ENCODE data around the gene SKAP1. TPM values are rescaled to one million over a fixed set of nuclear protein-coding genes. Genes with fewer than 3 reads are reported as not detected.
A peak's percentile ranks its signal among the peaks of the same experiment; 100 is the strongest.
"Not testable (repeated sequence)": the region's sequence is repeated elsewhere in the genome, so short reads cannot be mapped to it uniquely, and the experiment has no call there.

SKAP1 gene
- total RNA-seq, 1 experiment from 2014 or later: 4.7 TPM

DNA sequence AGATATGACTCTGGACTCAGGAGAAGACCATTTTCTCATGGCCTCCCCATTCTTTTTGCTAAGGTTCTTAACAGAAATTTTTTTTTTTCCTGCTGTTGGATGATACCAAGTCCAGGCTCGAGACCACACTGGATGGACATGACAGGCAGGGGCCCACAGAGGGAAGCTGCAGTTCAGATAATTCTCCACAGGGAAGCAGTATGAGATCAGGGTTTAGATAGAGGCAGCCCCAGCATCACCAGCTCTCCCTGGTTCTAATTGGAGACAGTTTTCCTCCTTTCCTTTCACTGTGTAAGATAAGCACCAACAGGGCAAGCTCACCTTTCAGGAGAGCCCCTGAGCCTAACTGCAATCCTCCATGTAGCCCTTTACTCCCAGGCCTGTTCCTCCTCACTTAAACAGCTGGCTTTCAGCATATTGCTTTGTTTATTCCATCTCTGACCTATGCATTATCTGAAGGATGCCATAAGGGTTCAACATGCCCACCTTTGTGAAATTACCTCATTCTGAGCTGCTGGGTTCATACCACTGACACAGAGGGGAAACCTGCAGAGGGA is 214.4 kb downstream of the SKAP1 start:
- DNase-seq (ENCODE audit: low spot score): peak; percentile 76

DNA sequence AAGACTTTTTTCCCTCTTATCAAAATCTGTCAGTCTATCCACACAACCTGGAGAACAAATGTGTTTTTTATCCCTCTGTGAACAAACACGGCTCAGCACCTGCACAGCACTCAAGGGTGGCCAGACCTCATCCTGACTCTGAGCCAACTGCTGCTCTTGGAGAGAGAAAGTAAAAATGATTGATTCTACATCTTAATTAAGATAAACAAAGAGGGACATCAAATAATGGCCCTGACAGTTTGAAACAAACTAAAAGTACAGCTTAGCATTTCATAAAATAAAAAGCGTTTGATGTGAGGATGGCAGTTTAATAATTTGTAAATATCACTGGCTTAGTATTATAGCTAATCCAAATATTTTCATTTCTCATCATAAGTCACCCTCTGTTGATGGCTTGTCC is 216.2 kb downstream of the SKAP1 start:
- DNase-seq (ENCODE audit: low spot score): no peak

DNA sequence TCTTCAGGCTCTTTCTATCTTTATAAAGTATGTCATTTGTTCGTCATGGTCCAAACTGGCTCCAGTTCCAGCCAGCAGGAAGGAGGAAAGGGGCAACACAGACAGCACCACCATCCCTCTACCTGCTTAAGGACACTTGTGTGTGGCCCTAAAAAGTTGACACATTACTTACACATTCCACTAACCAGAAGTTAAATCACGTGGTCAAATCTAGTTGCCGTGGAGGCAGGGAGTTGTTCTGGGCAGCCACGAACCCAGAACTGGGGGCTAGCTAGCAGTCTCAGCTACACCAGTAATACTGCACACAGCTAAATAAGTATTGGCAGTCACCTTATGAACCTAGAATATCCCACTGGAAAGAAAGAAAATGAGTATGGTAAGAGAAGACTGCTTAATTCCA is 218.2 kb downstream of the SKAP1 start:
- DNase-seq (ENCODE audit: low spot score): no peak

DNA sequence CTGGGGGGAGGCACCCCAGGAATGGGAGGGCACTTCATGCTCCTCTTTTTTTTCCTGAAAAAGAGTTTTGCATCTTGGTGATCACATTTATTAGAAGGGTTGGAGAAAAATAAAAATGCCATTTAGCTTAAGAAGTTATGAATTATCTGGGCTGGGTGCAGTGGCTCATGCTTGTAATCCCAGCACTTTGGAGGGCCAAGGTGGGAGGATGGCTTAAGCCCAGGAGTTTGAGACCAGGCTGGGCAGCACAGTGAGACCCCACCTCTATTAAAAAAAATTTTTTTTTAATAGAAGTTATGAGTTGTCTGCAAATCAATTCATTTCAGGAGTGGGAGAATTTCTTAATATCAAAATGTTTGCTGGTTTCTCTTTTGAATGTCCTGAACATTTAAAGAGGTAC is 219.0 kb downstream of the SKAP1 start:
- DNase-seq (ENCODE audit: low spot score): no peak

DNA sequence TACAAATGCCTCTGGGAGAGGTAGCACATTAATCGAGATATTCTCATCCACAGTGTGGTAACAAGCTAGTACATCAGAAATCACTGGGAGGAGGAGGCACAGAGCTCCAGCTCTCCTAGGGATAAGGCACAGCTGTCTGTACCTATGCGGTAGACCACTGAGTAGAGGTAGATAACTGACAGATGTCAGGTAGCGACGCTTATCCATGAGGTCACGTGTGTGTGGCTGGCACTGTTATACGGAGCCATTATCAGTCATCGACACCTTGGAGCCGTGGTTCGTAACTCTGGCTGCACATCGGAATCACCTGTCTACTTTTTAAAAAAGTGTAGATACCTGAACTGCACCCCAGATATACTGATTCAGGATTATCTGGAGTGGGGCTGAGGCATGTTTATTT is 220.0 kb downstream of the SKAP1 start:
- DNase-seq (ENCODE audit: low spot score): no peak

DNA sequence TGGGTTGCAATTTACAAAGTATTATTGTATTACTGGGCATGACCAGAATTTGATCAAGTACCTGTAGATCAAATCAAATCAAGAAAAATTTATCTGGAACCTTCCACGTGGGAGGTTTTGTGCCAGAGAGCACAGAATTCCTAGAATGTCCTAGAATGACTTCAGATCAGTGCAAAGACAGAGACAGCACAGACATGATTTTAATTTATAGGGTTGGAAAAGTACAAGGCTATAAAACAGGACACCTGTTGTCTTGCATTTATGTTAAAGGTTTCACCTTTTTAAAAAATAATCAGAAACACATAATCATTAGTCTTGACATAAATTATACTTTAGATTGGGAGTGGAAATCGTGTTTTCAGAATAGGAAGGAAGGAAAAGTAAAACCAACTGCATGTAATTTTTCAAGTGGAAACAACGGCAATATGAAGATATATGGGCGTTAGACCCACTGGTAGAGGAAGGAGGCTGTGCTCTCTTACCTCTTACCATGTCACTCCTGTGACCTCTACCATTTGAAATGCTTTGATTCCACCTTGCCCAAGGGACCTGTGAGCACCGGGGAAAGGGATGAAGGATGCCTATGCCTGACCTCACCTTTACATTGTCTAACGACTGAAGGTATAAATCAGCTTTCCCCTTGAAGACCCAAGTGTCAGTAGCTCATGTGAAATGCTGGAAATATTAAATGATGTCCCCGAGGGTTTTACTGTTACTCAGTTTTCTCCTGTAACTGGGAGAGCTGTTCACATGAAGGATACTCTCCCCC is 222.1 kb downstream of the SKAP1 start:
- DNase-seq (ENCODE audit: low spot score): no peak

DNA sequence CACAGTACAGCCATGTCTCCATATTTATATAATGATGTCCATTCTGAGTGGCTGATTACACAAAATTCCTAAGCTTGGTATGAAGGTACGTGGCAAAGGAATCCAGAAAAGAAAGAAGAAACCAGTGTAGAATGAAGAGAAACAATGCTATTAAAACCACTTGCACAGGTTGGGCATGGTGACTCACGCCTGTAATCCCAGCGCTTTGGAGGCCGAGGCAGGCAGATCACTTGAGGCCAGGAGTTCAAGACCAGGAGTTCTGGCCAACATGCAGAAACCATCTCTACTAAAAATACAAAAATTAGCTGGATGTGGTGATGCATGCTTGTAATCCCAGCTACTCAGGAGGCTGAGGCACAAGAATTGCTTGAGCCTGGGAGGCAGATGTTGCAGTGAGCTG is 223.0 kb downstream of the SKAP1 start:
- not testable (repeated sequence) for DNase-seq (ENCODE audit: low spot score)

DNA sequence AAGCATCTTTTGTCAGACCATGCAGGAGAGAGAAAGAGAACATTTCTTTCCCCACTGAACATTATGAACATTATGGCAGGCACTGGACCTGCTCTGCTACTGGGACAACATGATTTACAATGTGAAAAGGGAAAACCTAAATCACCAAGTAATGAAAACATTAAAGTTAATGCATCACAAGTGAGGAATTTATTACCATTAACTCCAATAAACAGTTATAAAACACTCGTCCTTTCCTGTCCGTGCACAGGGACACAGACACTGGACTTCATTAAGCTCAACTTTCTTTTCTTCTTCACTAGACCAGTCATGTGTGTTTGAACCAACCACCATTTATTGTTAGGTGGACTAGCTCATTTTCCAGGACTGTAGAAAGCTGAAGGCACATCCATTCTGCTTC is 227.1 kb downstream of the SKAP1 start:
- no peak for DNase-seq (ENCODE audit: low spot score)

DNA sequence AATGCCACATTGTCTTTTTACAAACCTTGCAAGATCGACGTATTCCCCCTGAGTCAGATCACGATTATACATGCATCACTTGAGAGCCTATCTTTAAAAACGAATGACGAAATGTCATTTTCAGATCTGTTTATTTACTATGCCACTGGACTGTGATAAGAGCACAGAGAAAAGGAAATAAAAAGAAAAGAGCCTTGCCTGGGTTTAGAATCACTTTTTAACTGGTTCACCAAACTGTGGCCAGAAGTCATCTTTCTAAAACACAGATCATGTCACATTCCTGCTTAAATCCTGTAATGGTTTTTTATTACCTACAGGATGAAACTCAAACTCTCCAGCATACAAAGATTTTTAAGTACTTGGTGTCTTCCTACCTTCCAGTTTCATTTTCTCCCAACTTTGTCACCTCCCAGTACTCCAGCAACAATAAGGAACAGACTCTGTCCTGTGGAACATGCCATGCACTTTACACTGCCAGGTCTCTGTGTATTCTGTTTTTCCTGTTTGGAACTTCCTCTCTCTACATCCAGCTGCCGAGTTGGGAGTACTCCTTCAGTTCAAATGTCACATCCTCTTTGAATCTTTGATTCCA is 231.0 kb downstream of the SKAP1 start:
- peak; percentile 56 for DNase-seq (ENCODE audit: low spot score)

DNA sequence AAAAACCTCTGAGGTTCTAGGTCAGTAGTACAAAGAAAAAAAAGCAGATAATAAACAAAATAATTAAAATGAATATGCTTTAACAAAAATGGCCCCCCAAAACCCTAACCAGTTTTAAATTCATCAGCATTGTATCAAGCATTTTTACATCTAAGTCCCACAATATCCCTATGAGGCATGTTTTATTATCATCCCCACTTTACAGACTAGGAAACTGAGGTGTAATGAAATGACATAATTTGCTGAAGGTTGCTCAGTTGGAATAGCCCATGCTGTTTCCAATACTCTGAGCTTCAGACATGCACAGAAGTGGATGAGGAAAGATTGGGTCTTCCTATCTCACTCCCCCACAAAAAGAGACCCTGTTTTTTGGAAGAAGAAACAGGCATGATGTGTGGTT is 234.1 kb downstream of the SKAP1 start:
- DNase-seq (ENCODE audit: low spot score): no peak

DNA sequence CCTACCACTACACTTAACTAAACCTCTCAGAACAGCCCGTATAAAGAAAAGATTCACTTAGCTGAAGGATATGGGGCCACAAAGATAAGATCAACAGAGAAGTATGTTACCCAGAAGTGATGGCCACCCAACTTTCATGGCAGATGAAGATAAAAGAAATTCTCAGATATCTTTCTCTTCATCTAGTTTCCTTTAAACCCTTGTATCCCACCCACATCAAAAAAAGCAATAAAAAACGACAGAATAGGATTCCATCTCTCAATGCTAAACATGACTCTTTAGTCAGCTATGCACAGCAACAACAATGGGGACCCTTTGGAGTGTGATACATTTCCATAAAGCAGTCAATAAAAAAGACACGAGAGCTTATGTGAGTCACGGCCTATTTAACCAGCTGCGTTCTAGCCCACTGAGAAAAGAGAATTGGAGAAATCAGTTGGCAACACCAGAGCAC is 235.9 kb downstream of the SKAP1 start:
- DNase-seq (ENCODE audit: low spot score): peak; percentile 53

DNA sequence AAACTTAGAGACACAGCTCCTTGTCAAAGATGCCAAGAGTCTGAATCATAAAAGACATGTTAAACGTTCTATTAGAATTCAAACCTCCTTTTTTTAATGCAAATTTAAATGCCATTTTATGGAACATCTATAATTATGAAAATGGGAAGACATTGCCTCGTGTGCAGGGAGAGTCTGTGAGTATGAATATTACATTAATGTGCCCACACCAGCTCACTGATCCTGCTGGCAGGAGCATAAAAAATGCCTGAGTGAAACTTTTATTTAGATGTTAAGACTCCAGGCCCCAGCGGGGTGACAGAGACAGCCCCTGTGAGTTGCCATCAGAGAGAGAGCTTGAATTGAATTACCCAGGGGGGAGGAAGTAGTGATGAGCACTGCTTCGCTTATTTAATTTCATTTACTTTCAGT is 237.7 kb downstream of the SKAP1 start:
- DNase-seq (ENCODE audit: low spot score): no peak

DNA sequence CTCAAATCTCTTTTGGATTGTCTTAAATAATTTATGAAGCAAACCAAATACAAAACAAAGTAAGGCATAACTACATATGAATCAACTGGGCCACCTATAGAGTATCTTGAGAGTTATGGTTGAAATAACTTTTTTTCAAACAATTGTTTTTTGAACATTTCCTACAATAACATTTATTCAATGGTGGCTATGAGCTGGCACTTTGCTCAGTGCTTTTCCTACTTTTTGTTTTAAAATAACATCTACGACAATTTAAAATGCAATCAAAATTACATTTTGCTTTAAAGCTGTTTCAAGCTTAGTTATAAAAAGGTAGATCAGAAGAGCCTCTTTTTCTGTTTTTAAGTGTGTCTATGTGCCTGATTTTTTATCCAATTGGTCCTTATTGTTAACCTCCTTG is 238.7 kb downstream of the SKAP1 start:
- DNase-seq (ENCODE audit: low spot score): no peak

DNA sequence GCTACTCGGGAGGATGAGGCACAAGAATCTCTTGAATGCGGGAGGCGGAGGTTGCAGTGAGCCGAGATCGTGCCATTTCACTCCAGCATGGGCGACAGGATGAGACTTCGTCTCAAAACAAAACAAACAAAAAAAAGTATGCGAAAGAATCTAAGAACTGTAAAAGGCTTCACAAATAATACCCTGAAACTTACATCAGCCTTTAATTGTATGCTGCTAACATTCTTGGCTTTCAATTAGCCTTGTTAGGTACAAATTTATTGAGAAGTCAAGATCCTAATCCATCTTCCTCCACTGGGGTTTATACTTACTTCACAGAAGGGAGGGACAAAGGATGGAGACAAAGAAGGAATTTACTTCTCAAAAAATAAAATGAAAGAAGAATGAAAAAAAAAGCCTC is 239.1 kb downstream of the SKAP1 start:
- no peak for DNase-seq (ENCODE audit: low spot score)

DNA sequence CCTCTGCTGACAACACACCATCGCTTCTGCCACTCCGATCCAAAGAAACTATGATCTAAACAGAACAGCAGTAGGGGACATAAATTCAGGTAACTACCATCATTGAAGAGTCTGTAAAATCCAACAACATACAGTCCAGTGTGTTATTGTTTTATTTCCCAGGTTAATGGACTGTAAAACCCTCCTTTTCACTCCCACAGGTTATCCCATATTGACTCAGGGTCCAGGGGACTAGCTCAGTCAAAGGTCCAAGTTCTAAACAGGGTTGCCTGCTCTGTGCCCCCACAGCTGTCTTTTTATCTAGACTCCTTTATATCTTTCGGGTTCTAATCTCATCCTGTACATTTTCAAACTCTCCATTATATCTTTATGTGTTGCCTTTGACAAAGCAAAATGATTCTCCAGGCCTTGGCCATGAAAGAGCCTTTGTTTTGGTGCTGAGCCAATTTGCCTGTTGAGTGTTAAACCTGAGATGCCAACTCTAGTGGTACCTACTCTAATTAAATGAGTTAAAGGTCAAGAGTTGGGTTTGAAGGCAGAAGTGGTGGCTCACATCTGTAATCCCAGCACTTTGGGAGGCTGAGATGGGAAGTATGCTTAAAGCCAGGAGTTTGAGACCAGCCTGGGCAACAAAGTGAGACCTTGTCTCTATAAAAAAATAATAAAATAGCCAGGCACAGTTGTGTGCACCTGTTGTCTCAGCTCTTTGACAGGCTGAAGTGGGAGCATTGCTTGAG is 242.0 kb downstream of the SKAP1 start:
- DNase-seq (ENCODE audit: low spot score): no peak

DNA sequence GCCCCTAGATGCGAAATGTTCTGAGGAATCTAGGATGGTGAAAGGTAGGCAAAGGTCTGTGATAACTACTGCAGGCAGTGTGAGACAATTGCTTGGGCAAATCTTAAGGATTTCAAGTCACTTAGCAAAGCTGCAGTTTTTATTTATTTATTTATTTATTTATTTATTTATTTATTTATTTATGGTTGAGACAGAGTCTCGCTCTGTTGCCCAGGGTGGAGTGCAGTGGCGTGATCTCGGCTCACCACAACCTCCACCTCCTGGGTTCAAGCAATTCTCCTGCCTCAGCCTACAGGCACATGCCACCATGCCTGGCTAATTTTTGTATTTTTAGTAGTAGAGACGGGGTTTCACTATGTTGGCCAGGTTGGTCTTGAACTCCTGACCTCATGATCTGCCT is 243.7 kb downstream of the SKAP1 start:
- not testable (repeated sequence) for DNase-seq (ENCODE audit: low spot score)

DNA sequence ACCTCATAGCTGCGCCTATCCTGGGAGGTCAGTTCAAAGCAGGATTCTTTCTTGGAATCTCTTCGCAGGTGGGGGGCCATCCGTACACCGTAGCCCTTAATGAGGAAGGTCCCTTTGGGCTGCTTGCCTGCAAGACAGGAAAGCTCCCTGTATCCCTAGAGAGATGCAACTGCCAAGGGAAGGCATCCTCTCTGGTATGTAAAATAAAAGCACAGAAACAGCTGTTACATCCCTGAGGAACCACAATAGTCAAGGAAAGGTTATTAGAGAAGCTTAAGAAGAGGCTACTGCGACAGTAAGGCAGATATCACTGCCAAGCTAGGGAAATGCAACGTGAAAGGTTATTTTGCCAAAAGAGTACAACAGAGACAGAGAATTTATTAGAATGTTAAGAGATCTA is 245.3 kb downstream of the SKAP1 start:
- no peak for DNase-seq (ENCODE audit: low spot score)

DNA sequence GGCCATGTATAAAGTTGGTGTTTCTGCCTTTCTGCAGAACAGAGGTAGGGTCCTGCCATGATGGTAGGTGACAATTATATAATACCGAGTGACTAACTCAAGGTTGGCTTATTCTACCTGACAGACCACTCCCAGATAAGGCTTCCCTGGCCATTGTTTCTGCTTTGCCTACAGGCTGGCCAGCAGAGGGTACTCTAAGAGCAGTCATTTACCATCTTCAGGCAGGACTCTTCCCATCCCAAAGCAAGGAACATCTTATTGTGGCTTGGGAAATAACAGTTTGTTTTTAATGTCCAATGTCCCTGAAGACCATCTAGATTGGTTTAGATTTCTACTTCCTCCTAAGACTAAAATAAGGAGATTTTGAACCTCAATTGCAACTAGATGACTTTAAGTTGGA is 248.4 kb downstream of the SKAP1 start:
- DNase-seq (ENCODE audit: low spot score): peak; percentile 52

DNA sequence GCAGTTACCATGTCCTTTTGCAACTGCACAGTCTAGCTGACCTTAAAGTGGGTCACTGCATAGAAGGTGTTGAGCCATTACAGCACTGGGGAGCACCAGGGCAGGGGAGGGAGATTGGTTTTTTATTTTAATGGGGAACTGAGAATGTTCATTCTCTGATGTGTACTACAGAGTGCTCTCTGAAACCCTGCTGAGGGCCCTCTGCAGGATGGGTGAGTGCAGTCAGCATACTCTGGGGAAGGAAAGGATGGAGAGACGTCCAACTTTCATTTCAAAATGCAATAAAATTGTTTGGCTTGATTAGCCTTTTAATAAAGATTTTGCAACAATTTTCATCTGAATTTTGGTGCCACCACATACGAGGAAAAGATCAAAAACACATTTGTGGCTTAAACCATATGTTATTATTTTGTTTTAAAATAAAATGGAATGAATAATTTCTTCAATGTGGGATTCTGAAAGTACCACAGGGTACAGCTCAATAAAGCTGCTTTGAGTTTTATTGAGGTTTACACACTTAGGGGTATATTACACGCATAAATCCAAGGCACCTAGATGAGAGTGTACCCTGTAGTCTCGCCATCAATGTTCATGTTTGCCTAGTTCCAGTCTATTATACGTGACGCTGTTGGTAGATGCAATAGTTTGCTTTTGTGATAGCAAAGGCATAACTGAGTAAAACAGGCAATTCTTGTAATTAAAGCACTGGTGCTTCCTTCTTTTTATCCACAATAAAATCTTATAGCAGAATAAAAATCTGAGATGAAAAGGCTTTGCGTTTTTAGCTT is 249.0 kb downstream of the SKAP1 start:
- DNase-seq (ENCODE audit: low spot score): no peak

DNA sequence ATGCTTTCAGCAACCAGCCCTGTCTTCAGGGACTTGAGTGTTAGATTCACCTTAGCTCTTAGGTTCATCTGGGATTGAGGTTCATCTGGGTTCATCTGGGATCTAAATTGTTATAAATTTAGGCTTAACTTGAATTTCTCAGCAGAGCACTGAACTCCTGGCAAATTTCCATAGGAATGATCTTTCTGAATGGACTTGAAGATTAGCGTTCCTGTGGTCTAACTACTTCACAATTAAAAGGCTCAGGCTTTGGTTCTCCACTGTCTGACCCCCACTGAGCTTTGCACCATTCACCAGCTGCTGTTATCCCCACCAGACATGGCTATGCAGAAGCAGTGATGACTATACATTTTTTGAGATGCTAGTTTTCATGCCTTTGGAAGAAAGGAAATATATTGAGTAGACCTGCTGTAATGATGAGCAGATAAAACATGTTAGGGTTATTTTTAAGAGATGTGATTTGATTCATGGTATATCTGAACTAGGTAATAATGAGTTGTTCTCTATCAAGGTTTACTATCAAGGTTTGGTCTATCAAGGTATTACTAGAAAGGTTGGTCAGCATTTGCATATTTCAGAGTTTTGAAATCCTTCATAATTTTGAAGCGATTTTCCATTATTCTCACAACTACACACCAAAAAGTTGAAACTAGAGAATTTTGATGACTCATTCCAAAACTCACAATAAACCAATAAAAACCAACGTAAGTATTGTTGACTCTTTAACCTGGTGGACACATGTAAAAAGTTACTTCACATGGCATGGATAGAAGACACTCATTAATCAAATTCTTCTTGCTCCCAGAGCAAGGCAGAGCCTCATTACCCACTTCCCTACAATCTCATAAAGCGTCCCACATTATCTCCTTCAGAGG is 250.7 kb downstream of the SKAP1 start:
- no peak for DNase-seq (ENCODE audit: low spot score)

DNA sequence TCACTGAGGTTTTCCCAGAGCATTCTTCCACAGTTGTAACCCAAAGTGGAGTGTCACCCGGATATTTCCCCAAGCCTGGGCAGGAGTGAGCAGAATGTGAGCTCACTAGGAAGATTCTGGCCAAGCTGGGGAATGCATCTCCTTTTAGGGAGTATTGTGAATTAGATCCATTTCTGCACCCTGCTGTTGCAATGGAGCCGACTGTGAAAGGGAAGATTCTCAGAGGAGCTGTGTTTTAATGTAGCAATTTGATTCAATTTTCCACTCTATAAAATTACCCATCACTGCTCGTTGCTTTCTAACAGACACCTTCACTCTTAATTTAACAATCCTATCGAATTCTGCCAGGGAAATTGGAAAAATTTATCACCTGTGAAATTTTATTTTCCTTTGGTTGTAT is 251.7 kb downstream of the SKAP1 start:
- DNase-seq (ENCODE audit: low spot score): no peak
